Epidermal melanocyte (primary cell): ENCODE data around the gene SMNDC1.

Experiments
- DNase-seq: peaks from one replicate; pipeline ENCODE4 v3.0.0; 2011; ENCODE audit warnings: low spot score; ENCODE audit not compliant: insufficient read length

SMNDC1 gene

GRCh38 chr10:110327262-110327914 lies 22.7 kb upstream of the SMNDC1 start:
- DNase-seq: no peak

DNA sequence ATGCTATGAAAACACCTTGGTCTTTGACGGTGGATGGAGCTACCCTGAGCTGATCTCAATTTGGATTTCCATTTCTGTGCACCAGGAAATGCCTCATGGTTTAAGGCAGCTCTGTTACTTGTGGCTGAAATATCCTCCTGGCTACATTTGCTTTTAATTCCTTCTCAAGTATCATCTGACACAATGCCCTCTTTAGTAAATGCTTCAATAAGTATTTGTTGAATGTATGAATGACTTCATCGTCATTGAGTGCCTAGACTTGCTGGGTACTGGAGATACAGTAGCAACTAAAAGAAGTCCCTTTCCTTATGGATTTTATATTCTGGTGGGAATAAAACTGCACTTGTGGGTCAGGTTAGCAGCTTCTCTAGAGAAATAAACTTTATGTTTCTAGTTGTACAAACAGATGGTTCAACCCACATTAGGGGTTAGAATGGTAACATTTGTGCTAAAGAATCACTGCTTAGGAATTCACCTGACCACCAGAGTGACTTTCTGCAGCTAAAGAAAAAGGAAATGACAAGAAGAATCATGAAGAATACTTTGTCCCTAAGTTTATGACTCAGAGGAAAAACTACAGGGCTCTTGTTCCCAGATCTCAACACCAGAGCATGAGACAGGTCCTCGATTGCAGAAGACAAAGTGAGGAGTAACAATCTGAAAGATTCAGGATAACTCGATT lies 21.8 kb upstream of the SMNDC1 start:
- DNase-seq: peak; percentile 42

DNA sequence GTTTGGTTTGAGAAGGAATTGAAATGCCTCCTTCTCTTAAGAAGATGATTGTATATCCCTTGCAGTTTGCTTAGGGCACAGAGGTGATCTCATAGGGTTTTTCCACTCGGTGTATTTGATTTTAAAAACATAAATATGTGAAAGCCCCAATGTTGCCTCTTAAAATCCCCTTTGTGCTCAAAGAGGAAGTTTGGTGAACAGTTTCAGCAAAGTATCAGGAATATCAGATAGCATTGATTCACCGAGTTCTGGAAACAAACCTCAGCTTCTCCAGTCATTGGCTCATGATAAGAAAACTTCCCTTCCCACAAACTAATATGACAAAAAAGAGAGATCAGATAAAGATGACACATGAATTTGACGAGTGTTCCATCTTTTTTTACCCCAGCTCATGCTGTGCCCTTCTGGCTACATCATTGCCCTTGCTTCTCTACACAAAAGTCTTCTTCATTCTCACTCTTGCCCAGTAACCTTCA lies 20.1 kb upstream of the SMNDC1 start:
- no peak for DNase-seq

DNA sequence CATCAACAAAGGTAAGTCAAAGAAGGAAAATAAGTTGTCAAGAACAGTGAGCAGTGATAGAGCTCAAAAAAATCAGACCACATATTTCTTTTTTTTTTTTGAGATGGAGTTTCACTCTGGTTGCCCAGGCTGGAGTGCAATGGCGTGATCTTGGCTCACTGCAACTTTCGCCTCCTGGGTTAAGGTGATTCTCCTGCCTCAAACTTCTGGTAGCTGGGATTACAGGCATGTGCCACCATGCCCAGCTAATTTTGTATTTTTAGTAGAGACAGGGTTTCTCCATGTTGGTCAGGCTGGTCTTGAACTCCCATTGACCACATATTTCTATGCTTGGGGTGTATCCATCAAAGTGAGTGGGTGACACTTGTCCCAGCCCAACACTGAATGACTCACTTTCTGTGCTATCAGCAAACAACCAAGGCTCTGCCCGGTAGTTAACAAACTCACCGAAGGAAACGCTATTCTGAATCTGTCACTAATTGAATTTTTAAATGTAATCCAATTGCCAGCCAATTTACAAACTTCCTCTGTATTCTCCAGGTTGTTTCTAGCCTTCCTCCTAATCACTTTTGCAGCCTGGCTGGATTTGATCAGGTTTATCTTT lies 19.6 kb upstream of the SMNDC1 start:
- DNase-seq: no peak

GRCh38 chr10:110323503-110323902 lies 18.8 kb upstream of the SMNDC1 start:
- DNase-seq: no peak

DNA sequence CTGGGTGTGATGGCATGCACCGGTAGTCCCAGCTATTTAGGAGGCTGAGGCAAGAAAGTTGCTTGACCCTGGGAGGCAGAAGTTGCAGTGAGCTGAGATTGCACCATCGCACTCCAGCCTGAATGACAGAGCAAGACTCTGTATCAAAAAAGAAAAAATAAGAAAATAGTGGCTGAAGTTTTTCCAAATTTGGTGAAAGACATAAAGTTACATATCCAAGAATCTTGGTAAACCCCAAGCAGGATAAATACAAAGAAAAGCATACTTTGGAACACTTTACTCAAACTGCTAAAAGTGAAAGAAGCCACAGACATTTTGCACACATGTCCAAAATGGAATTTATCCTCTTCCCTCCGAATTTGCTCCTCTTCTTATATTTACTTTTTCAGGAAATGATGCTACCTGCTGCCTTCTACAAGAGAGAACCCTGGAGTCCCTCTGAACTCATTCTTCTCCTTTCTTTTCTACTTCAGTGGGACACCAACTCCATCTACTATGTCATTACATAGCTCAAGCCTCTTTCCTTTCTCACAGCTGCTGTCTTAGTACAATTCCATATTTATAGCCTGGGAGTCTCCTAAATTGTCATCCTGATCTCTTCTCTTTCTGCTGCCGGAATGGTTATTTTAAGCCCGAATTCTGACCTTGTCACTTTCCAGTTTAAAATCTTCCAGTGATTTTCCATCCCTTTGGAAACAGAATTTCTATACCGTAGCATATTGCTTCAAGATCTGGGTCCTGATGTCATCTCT lies 17.3 kb upstream of the SMNDC1 start:
- no peak for DNase-seq

- DNase-seq: no peak
Observed at GRCh38 chr10:110317866-110318850, 13.4 kb upstream of the SMNDC1 start.

- no peak for DNase-seq
Observed at GRCh38 chr10:110313674-110314073, 9.0 kb upstream of the SMNDC1 start.

DNA sequence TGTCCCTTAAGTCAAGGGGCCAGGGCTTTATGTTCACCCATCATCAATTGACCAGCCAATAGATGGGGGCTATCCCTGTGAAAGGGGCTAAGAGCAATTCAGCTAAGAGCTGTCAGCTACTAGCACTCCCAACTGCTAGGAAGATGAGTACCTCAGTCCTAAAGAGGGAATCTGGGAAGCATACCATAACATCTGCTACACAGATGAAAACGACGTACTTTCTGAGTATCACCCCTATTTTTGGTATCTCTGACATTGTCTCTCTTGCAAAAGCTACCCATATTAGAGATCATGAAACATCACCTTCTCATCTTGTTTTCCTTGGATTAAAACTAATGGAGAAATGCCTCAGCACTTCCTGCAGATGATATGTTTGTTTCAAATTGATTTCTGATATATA lies 7.5 kb upstream of the SMNDC1 start:
- DNase-seq: no peak

GRCh38 chr10:110311357-110311949 lies 6.7 kb upstream of the SMNDC1 start:
- peak; percentile 31 for DNase-seq

DNA sequence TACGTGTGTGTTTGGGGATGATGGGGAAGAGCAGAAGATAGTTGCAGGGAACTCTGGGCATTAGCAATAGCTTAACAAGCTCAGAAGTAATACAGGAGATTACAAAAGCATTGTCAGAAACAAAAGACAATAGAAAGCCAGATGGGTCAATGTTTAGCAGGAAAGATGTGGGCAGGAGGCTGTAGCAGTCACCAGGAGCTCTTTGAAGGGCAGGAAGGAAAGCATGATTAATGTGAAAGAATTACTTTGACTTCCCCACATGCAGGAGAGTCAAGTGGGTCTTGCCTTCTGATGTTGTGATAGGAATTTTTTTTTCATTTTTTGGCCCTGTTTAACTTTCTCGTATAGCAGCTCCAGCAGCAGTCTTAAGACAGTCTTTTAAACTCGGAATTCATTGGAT lies 6.0 kb upstream of the SMNDC1 start:
- DNase-seq: no peak

DNA sequence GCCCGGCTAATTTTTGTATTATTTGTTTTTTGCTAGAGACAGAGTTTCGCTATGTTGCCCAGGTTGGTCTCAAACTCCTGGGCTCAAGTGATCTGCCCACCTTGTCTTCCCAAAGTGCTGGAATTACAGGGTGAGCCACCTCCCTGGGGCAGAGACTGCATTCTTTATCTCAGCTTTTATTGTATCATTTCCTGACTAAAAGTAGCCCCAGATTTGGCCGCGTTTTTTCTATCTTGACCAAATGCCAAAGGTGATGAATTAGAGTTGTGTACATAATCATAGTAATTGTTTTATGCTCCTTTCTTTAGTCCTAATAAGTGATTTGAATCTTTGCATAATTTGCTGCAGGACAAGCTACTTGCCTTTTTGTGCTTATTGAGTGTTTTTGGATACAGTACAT lies 3.1 kb upstream of the SMNDC1 start:
- DNase-seq: no peak

- DNase-seq: no peak
Observed at GRCh38 chr10:110306452-110306768, 1.7 kb upstream of the SMNDC1 start.

- DNase-seq: no peak
Observed at GRCh38 chr10:110305767-110306451, 1.2 kb upstream of the SMNDC1 start.

DNA sequence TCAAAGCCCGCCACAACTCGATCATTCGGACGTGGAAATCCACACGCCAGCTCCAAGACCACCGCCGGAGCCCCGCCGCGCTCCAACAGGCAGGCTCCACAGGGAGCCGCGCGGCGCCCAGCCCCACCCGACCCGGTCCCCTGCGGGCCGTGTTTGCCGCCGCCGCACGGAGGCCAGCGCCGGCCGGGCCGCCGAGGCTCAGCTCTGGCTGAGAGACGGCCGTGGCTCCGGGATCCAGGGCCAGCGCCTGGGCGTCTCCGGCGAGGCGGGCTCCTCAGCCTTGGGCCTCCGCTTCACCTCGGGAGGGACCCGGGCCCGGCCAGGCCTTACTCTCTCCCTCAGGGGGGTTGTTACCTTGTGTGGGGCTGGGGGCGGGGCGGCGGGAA lies 333 bp downstream of the SMNDC1 start:
- no peak for DNase-seq

GRCh38 chr10:110303681-110304080 lies 1.0 kb downstream of the SMNDC1 start:
- DNase-seq: no peak

- no peak for DNase-seq
Observed at GRCh38 chr10:110300486-110300986, 4.2 kb downstream of the SMNDC1 start.

- DNase-seq: no peak
Observed at GRCh38 chr10:110296966-110297365, 7.8 kb downstream of the SMNDC1 start.

DNA sequence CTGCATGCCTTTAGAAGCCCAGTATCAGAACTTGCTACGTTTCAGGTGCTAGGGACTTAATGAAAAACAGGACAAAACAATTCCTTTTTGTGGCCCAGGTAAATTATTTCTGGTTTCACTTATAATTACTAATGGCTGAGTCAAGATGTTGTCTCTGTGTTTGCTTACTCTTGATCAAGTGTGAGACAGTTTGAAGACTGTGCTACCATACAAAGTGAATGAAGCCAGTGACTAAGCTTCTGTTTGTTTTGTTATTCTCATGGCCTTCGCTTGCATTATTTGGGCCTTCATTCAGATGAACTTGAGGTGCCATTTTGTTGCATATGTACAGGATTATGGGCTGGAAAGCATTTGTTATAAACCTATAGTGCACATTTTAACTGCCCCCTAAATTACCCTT lies 17.9 kb downstream of the SMNDC1 start:
- DNase-seq: no peak

- DNase-seq: no peak
Observed at GRCh38 chr10:110285501-110285900, 19.2 kb downstream of the SMNDC1 start.
